Activated CD4-positive, alpha-beta T cell treated with anti-CD3 and anti-CD28 coated beads for 1 hour (primary cell): ENCODE results near the gene TSHZ2.

Source experiments
- DNase-seq: peaks from one replicate; pipeline ENCODE4 v3.0.0-alpha.2; 2020

TSHZ2 gene

GRCh38 chr20:53092772-53093300 lies 120.7 kb downstream of the TSHZ2 start:
- no peak for DNase-seq

DNA sequence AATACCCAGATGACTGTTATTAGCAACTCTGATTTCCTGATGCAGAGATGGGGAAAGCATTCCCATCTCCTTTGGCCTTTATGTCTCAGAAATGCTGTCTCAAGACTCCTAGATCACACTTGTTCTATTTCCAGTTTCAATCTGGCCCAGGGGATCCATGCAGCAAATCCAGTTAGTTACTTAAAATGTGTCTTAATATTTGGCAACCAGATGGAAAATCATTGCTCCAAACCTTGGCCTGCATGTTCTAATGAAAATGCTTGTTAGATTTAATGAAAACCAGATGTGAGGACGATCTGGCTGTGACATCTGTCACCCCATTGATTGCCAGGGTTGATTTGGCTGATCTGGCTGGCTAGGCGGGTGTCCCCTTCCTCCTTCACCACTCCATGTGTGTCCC lies 125.2 kb downstream of the TSHZ2 start:
- DNase-seq = no peak

- DNase-seq = no peak
Measured at GRCh38 chr20:53097791-53098190, 125.6 kb downstream of the TSHZ2 start.

- no peak for DNase-seq
Measured at GRCh38 chr20:53098621-53099020, 126.5 kb downstream of the TSHZ2 start.

DNA sequence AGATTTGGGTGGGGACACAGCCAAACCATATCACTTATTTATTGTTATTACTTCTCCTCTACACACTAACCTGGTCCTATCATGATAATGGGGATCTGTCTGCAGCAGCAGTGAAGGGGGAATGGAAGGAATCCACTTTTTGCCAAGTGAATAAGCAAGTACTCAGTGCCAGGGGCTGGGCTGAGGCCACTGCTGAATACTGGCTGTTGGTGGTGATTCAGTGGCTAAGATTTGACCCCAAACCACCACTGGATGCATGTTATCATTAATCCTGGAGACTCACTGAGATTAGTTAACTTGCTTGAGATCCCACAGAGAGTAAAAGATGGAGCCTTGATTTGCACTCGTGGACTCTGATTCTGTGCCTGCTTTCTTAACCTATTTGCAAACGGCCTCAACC lies 127.7 kb downstream of the TSHZ2 start:
- DNase-seq = no peak

DNA sequence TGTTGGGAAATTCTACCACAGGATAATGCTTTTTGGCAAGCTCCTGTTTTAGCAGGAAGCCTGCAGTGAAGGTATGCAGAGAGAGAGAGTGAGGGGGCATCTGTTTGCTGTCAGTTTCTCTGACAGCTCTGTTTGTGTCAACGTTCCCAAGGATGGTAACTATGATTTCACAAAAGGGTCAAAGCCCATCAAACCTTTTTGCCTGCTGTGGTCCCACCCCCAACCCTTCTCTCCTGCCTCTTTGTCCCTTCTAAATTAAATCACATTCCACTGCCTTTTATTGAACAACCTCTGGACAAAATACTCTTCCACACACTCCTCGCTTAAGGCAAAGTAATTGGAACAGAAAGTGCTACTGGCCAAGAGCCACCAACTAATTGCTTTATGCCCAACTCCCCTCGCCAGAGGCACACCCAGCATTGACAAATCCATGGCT lies 128.3 kb downstream of the TSHZ2 start:
- DNase-seq = no peak

DNA sequence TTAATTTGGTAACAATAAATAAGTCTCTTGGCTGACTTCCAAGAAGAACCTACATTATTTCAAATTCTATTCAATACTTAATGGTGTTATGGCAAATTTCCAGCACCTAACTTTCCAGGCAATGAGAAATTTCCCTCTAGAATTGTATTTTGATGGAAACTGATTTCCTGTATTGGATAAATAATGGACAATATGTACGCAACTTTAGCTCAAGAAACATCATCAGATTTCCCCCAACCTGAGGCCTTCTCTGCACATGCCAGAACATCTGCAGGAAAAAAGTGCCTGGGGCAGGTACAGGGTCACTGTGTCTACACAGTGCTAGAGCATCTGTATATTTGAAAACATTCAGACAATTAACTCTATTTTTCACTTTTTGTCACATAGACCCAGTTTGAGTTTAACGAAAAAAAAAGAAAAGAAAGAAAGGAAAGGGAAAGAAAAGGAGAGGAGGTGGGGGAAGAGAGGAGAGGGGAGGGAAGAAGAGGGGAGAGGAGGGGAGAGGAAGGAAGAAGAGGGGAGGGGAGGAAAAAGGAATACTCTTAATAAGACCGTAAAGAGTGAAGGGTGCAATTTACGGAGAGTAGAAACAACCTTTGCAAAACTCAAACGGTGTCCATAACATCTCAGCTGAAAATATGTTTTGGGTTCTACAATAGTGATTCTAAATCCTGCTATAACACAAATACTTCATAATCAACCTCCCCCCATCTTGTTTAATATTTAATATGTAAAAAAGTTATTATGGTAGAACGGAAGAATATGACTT lies 130.0 kb downstream of the TSHZ2 start:
- DNase-seq = no peak

- no peak for DNase-seq
Measured at GRCh38 chr20:53103124-53103523, 131.0 kb downstream of the TSHZ2 start.

DNA sequence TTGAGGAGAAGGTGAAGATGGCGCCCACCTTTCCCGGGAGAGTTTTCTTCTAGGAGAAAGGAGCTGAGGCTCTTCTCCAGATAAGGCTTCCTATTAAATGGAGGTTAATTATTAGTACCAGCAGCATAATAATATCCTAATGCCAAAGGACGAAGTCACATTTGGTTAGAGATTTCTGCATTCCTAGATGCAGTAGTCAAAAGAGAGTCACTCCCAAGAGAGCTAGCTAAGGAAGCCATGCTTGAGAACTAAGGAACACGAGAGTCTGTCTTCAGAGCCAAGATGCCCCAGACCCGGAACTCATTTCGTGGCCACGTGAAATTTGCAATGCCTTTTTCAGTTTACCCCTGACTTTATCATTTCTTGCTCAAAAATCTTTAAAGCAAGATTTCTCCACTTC lies 132.7 kb downstream of the TSHZ2 start:
- no peak for DNase-seq

DNA sequence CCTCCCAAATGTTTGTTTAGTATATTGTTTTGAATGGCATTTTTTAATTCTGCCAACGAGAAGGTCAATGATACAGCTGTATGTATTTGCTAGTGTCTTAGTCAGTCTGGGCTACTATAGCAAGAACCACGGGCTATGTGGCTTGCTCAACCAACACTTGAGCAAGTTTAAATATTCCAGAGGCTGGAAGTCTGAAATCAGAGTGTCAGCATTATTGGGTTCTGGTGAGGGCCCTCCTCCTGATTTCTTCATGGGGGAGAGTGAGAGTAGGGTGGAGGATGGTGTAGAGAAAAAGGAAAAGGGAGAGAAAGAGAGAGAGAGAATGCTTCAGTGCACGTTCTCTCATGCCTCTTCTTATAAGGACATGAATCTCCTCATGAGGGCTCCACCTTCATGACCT lies 144.6 kb downstream of the TSHZ2 start:
- DNase-seq = no peak

- no peak for DNase-seq
Measured at GRCh38 chr20:53122853-53123252, 150.7 kb downstream of the TSHZ2 start.

GRCh38 chr20:53124075-53124551 lies 152.0 kb downstream of the TSHZ2 start:
- DNase-seq = no peak

GRCh38 chr20:53124803-53125202 lies 152.6 kb downstream of the TSHZ2 start:
- DNase-seq = no peak

DNA sequence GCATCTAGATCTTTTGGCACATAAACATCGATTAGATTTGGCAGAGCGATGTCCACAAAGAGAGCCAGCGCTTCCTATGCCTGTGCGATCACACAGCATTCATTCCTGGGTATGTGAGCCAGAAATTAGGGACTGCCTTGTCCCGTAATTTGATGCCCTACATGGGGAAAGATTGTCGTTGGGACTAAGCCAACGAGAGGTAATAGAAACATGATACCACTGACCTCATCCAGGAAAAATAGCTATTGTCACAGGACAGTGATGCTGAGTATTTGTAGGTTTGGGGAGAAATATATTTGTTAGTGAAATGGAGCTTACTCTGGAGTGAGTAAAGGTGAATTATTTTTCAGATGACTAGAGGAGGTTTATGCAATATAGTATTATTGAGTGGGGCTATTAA lies 154.0 kb downstream of the TSHZ2 start:
- DNase-seq = no peak

DNA sequence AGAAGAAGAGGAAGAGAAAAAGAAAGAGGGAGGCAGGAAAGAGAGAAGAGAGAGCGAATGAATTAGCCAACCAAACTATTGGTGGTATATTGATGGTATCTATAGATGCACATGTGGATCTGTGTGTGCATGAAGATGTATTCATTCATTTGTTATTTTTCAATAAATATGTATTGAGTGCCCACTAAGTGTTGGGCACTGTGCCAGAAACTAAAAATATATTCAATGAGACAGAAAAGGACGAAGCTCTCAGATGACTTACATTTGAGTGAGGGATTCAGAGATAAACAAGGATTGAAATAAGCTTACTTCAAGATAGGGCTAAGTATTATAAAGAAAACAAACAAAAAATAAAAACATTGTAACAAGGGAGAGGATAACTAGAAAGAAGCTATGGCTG lies 154.9 kb downstream of the TSHZ2 start:
- no peak for DNase-seq

GRCh38 chr20:53128004-53128403 lies 155.8 kb downstream of the TSHZ2 start:
- no peak for DNase-seq

GRCh38 chr20:53129563-53129962 lies 157.4 kb downstream of the TSHZ2 start:
- DNase-seq = no peak

DNA sequence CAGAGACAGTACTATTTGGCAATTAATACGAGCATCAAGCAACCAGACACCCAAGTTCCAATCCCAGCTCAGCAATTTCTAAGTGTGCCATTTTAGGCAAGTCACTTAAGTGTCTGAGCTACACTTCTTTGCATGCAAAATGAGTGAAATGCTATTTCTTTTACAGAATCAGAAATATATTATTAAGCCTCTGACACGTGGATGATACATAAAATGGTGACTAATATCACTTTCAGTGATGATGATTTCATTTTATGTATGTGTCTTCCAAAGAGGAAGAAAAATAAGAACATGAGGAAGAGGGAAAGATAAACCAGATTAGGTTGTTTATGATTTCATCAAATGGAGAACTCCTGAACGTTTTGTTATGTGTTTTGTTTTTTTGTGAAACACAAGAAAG lies 158.6 kb downstream of the TSHZ2 start:
- DNase-seq = no peak

DNA sequence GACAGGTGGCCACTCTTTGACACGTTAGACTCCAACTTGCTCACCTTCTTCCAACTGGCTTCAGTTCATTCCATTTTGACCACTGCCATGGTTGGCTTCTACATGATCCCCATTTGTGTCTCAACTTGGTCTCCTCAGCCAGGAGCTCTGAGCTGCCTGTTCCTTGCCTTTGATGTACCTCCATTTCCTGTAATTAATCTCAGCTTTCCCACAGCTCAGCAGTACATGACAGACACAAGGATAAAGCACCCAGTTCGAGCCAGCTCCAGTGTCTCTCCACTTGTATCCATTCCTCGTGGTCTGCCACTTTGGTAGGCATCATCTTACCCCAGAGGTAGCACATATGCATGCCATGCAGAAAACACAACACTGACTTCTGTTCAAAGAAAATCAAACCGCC lies 161.0 kb downstream of the TSHZ2 start:
- DNase-seq = no peak

DNA sequence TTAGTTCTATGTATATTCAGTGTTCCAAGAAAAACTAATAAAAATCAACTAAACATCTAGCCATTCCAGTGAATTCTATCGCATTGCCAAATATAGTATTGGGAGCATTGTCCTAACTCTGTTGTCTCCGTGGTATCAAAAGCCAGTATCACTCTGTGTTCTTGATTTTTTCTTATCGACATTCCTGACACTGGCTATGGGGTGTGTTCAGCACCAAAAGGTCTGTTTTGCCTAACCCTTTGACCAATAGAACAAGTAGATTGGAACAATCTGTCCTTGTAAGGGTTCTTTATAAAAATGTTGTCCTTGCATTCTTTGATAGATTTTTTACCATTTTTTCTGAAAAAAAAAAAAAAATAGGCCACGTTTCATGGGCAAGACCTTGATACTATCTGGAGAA lies 161.5 kb downstream of the TSHZ2 start:
- DNase-seq = no peak

DNA sequence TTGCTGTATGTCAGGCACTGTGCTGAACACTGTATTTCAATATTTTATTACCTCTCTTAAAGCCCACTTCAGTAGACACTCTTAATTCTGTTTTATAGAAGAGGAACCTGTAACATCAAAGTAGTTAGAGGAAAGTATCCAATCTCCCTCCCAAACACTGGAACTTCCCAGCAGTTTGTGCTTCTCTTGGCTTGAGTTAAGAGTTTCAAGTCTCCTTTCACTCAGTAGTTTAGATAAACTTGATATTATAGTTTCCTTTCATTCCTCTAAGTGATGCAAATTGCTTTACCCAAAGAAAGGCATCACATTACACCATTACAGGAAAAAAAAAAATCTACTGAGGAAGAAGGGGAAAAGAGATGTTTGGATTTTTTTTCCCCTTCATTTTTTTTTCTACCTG lies 164.3 kb downstream of the TSHZ2 start:
- DNase-seq = no peak

- DNase-seq = no peak
Measured at GRCh38 chr20:53138454-53139262, 166.5 kb downstream of the TSHZ2 start.

- DNase-seq = no peak
Measured at GRCh38 chr20:53141201-53142050, 169.3 kb downstream of the TSHZ2 start.
